ENCODE measurements around the gene VWA3B. TPM values are rescaled to one million over a fixed set of nuclear protein-coding genes. Genes with fewer than 3 reads are reported as not detected.

Gene VWA3B
- total RNA-seq, 1 donor from 2014 or later: not detected

DNA sequence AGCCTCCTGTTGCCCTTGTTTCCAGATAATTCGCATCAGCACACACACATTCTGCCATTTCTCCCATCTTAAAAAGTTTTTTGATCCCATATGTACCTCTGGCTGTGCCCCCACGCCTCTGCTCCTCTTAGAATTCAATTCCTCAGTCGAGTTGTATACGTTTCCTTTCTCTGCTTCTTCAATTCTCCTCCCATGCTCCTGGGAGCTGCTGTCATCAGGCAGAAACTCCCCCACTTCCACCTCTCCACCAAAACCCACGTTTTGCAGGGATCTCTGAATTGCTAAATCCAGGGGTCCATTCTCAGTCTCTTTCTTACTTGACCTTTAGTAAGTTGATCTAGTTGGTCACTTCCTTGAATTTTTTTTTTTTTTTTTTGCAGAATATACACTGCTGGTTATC is 98.8 kb downstream of the VWA3B start:
- no peak for TF ChIP-seq CTCF (IDR thresholded peaks at IDR 0.05; ENCODE audit: insufficient read depth, low read depth, low read length)
- no peaks in the 10 kb centered on the region for H3K79me2 ChIP-seq (ENCODE audit: insufficient read depth, low read length)
- H4K20me1 ChIP-seq (ENCODE audit: insufficient read depth, low read length): no peaks in the 10 kb centered on the region
- no peaks in the 10 kb centered on the region for H3K4me1 Mint-ChIP-seq (ENCODE audit: low read depth, unreplicated experiment)
- FAIRE-seq (no peak), DNase-seq (ENCODE audit: low read depth) (no peak)
- no peak overlapping the region for H3K4me3 Mint-ChIP-seq (ENCODE audit: unreplicated experiment)
- no peaks in the 10 kb centered on the region for H3K27me3 ChIP-seq (ENCODE audit: insufficient read depth, low read length)
- no peaks in the 10 kb centered on the region for H3K36me3 ChIP-seq (ENCODE audit: insufficient read depth, low read length)
- H3K36me3 Mint-ChIP-seq (ENCODE audit: low read depth, unreplicated experiment): no peaks in the 10 kb centered on the region
- no peak overlapping the region for H3K9ac ChIP-seq (ENCODE audit: low read length)
- no peak overlapping the region for H3K4me3 ChIP-seq (ENCODE audit: insufficient read depth, low read depth, low read length)
- no peaks in the 10 kb centered on the region for H3K9me3 Mint-ChIP-seq (ENCODE audit: unreplicated experiment)
- no peak overlapping the region for H2AFZ ChIP-seq (ENCODE audit: low read depth, low read length)
- no peaks in the 10 kb centered on the region for H3K4me1 ChIP-seq (ENCODE audit: insufficient read depth, low read length)
- no peak overlapping the region for H3K27ac Mint-ChIP-seq (ENCODE audit: unreplicated experiment)
- H3K9me3 ChIP-seq (ENCODE audit: insufficient read depth, low read depth, low read length): no peaks in the 10 kb centered on the region
- peaks cover 6% of the 10 kb centered on the region for H3K27me3 Mint-ChIP-seq (ENCODE audit: low read depth, unreplicated experiment)
- H3K4me2 ChIP-seq (ENCODE audit: low read length): no peak overlapping the region
- no peak overlapping the region for H3K27ac ChIP-seq (ENCODE audit: low read depth, low read length)

- H3K27me3 Mint-ChIP-seq (ENCODE audit: low read depth, unreplicated experiment): peaks cover 2% of the 10 kb centered on the region
- H3K9me3 ChIP-seq (ENCODE audit: insufficient read depth, low read depth, low read length): no peaks in the 10 kb centered on the region
These were observed 100.2 kb downstream of the VWA3B start for GRCh38 chr2:98187194-98187593.

More at GRCh38 chr2:98187194-98187593, 100.2 kb downstream of the VWA3B start:
- Mint-ChIP-seq H3K4me3 (ENCODE audit: unreplicated experiment) (no peak overlapping the region), H3K36me3 (ENCODE audit: low read depth, unreplicated experiment) (no peaks in the 10 kb centered on the region), H3K9me3 (ENCODE audit: unreplicated experiment) (no peaks in the 10 kb centered on the region), H3K27ac (ENCODE audit: unreplicated experiment) (no peak overlapping the region), H3K4me1 (ENCODE audit: low read depth, unreplicated experiment) (no peaks in the 10 kb centered on the region)
- Histone ChIP-seq H3K9ac (ENCODE audit: low read length) (no peak overlapping the region), H3K27ac (ENCODE audit: low read depth, low read length) (no peak overlapping the region), H3K36me3 (ENCODE audit: insufficient read depth, low read length) (no peaks in the 10 kb centered on the region), H3K4me3 (ENCODE audit: insufficient read depth, low read depth, low read length) (no peak overlapping the region), H3K4me1 (ENCODE audit: insufficient read depth, low read length) (no peaks in the 10 kb centered on the region), H4K20me1 (ENCODE audit: insufficient read depth, low read length) (no peaks in the 10 kb centered on the region), H2AFZ (ENCODE audit: low read depth, low read length) (no peak overlapping the region), H3K4me2 (ENCODE audit: low read length) (no peak overlapping the region), H3K79me2 (ENCODE audit: insufficient read depth, low read length) (no peaks in the 10 kb centered on the region), H3K27me3 (ENCODE audit: insufficient read depth, low read length) (no peaks in the 10 kb centered on the region)
- no peak for TF ChIP-seq EZH2 (IDR thresholded peaks at IDR 0.05; ENCODE audit: insufficient read depth, low read length)
- TF ChIP-seq CTCF (IDR thresholded peaks at IDR 0.05; ENCODE audit: insufficient read depth, low read depth, low read length): no peak
- no peak for FAIRE-seq
- no peak for DNase-seq (ENCODE audit: low read depth)

All from astrocyte (in vitro differentiated cells and primary cell).